ENCODE measurements around the gene CFAP119. TPM values are rescaled to one million over a fixed set of nuclear protein-coding genes. Genes with fewer than 3 reads are reported as not detected.

CFAP119 gene
- polyA plus RNA-seq, 3 donors, result 11.8 to 14.6 (median 12.8) TPM

GRCh38 chr16:30741461-30741914 lies 20.4 kb downstream of the CFAP119 start:
- peak; percentile 8 for DNase-seq

DNA sequence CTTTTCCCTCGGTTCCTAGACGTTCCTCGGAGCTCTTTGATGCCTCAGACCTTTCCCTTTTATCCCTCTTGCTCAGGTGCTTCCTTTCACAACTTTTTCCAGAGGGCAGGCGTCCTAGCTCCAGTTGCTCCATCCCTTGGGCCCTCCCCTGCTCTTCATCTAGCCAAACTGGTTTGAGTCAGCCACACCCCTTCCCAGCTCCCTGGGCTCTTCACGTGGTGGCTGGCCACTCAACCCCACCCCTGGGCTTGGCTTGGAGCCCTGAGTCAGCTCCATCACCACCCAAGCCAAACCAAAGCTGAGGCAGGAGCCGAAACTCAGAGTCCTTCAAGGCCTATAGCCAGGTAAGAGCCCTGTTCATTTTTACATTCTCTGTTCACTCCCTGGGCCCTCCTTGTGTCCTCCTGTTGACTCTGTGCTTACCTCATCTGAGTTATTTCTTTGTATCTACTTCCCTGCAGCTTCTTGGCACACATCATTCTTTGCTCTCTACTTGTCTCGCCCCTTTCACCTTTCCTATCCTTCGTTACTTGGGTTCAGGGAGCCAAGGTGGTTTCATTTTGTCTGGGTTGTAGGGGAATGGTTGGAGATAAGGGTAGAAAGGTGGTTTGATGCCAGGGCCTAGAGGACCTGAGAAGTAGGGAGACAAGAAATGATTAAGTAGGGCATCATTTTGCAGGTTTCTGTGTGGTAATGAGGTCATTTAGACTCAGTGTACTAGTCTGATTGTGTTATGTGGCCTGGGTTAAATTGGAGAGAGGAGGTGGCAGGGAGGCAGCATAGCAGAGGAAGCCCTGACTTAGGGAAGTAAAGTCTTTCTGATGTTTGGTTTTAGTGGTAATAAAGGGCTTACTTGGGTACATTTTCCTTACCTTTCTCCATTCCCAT lies 21.3 kb downstream of the CFAP119 start:
- peak; percentile 30 for DNase-seq

GRCh38 chr16:30738984-30739951 lies 22.6 kb downstream of the CFAP119 start:
- DNase-seq, result no peak

- DNase-seq, result no peak
These were observed 23.8 kb downstream of the CFAP119 start for GRCh38 chr16:30737794-30738648.

DNA sequence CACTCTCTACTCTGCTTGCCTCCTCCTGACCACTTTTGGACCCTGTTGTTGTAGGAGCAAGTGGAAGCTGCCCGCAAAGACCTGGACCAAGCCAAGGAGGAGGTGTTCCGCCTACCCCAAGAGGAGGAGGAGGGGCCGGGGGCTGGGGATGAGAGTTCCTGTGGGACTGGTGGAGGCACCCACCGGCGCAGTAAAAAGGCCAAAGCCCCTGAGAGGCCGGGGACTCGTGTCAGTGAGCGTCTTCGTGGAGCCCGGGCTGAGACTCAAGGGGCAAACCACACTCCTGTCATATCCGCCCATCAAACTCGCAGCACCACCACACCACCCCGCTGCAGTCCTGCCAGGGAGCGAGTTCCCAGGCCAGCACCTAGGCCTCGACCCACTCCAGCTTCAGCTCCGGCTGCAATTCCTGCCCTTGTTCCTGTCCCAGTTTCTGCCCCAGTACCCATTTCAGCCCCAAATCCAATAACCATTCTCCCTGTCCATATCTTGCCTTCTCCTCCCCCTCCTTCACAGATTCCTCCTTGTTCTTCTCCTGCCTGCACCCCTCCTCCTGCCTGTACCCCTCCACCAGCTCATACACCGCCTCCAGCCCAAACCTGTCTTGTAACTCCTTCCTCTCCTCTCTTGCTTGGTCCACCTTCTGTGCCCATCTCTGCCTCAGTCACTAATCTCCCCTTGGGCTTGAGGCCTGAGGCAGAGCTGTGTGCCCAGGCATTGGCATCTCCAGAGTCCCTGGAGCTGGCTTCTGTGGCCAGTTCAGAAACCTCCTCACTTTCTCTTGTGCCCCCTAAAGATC lies 24.7 kb downstream of the CFAP119 start:
- no peak for DNase-seq

DNA sequence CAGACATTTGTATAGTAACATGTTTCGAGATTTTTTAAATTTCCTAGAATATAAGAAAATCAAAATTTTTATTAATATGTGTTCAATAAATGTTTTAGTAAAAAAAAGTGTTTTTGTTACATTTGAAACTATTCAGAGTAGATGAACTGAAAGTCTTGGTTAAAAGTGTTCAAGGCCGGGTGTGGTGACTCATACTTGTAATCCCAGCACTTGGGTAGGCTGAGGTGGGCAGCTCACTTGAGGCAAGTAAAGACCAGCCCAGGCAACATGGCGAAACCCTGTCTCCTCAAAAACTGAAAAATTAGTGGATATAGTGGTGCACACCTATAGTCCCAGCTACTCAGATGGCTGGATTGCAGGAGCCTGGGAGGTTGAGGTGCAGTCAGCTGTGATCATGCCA lies 30.5 kb downstream of the CFAP119 start:
- DNase-seq, result no peak

DNA sequence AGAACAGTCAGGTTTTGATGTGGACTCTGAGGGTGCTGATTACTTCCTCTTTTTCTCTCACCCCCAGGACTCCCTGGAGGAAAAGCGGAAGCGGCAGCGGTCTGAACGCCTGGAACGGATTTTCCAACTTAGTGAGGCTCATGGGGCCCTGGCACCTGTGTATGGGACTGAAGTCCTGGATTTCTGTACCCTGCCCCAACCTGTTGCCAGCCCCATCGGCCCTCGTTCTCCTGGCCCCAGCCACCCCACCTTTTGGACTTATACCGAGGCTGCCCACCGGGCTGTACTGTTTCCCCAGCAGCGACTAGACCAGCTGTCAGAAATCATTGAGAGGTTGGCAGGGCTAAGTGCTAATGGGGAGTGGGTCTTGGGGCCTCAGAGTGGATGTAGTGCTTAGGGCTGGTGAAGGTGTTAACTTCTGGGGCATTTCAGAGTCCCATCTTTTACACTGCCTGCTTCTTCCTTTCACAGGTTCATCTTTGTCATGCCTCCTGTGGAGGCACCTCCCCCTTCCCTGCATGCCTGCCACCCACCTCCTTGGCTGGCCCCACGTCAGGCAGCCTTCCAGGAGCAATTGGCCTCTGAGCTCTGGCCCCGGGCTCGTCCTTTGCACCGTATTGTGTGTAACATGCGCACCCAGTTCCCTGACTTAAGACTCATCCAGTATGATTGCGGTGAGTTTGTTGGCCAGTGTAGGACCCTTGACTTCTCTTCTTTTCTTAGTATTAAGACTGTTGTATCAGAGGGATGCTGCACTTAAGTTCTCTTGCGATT lies 32.8 kb downstream of the CFAP119 start:
- DNase-seq, result no peak

- DNase-seq, result no peak
These were observed 33.5 kb downstream of the CFAP119 start for GRCh38 chr16:30728321-30728720.

- DNase-seq, result no peak
These were observed 36.5 kb downstream of the CFAP119 start for GRCh38 chr16:30725418-30725792.

DNA sequence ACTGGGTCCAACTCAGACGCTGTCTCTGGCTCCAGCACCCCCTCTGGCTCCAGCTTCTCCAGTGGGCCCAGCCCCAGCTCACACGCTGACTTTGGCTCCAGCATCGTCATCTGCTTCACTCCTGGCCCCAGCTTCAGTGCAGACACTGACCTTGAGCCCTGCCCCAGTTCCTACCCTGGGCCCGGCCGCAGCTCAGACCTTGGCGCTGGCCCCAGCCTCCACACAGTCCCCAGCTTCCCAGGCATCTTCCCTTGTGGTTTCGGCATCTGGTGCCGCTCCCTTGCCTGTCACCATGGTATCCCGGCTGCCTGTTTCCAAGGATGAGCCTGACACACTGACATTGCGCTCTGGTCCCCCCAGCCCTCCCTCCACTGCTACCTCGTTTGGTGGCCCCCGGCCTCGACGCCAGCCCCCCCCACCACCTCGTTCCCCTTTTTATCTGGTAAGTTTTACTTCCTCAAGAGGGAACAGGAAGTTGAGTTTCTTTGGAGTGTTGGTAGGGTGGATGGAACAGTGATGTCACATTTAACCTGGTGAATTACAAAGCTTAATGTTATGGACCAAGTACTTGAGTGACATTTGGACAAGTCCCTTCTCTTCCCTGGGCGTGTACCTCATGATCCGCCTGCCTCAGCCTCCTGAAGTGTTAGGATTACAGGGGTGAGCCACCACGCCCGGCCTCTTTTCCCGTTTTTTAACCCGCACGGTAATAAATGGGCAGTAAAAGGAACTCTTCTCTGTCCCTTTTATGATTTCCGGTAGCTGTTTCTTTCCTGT lies 37.0 kb downstream of the CFAP119 start:
- DNase-seq, result no peak

- DNase-seq, result no peak
These were observed 38.0 kb downstream of the CFAP119 start for GRCh38 chr16:30723725-30724355.

- DNase-seq, result no peak
These were observed 38.9 kb downstream of the CFAP119 start for GRCh38 chr16:30722916-30723315.

- no peak for DNase-seq
These were observed 39.4 kb downstream of the CFAP119 start for GRCh38 chr16:30722443-30722842.

DNA sequence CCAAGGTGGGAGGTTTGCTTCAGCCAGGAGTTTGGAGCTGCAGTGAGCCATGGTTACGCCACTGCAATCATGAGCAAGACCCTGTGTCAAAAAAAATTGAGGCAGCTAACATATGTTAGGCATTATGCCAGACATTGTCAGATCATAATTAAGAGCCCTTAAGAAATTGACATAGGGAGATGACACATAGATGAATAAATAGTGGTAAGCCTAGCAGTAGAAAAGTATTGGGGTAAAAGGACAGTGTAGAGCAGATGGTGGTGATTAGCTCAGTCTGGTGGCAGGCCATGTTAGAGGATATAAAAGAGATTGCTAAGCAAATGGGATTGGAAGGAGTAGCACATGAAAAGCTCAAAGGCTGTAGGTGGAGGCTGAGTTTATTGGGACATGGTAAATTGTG lies 40.3 kb downstream of the CFAP119 start:
- no peak for DNase-seq

GRCh38 chr16:30721167-30721566 lies 40.7 kb downstream of the CFAP119 start:
- DNase-seq, result no peak

GRCh38 chr16:30720694-30721093 lies 41.2 kb downstream of the CFAP119 start:
- DNase-seq, result no peak

DNA sequence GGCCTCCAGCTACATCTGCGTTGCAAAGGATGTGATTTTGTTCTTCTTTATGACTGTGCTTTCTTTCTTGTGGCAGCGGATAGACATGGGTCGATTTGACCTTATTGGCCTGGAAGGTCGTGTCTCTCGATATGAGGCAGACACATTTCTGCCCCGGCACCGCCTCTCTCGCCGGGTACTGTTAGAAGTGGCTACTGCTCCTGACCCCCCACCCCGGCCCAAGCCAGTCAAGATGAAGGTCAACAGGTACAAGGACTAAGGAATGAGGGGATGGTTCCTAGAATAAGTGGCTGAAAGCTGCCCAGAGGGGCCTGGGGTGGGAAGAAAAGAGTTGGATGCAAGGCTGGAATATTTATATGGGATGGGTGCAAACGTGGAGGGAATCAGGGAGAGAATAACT lies 41.8 kb downstream of the CFAP119 start:
- no peak for DNase-seq

GRCh38 chr16:30715750-30716445 lies 46.0 kb downstream of the CFAP119 start:
- no peak for DNase-seq

All from renal pelvis (tissue), 4 donors.